ENCODE measurements around the gene KRABD2.

- TF ChIP-seq EZH2 (IDR thresholded peaks at IDR 0.05; ENCODE audit: insufficient read depth, poor library complexity, severe bottlenecking): no peak
- TF ChIP-seq EZH2phosphoT487 (IDR thresholded peaks at IDR 0.05; ENCODE audit: insufficient read depth, low read depth): no peak
Measured at GRCh38 chr17:8392274-8392673, 15.8 kb upstream of the KRABD2 start.
